Embryonic facial prominence (tissue), 1 donor: ENCODE measurements around the gene TSHZ2.
"Not testable (repeated sequence)": the region's sequence is repeated elsewhere in the genome, so short reads cannot be mapped to it uniquely, and the experiment has no call there.

Experiments used
- DNase-seq: peaks from one replicate; pipeline ENCODE4 v3.0.0-alpha.2; 2016; ENCODE audit errors: extremely low spot score

The TSHZ2 gene

GRCh38 chr20:53023732-53024520, 51.8 kb downstream of the TSHZ2 start:
- no peak for DNase-seq

- not testable (repeated sequence) for DNase-seq
Measured at GRCh38 chr20:53024653-53025052, 52.5 kb downstream of the TSHZ2 start.

GRCh38 chr20:53027089-53027488, 54.9 kb downstream of the TSHZ2 start:
- no peak for DNase-seq

GRCh38 chr20:53028337-53029007, 56.3 kb downstream of the TSHZ2 start:
- DNase-seq: no peak

- no peak for DNase-seq
Measured at GRCh38 chr20:53030061-53030460, 57.9 kb downstream of the TSHZ2 start.

- no peak for DNase-seq
Measured at GRCh38 chr20:53032046-53032445, 59.9 kb downstream of the TSHZ2 start.

- no peak for DNase-seq
Measured at GRCh38 chr20:53032478-53032932, 60.3 kb downstream of the TSHZ2 start.

GRCh38 chr20:53033176-53033575, 61.0 kb downstream of the TSHZ2 start:
- no peak for DNase-seq

GRCh38 chr20:53034899-53035298, 62.7 kb downstream of the TSHZ2 start:
- no peak for DNase-seq

GRCh38 chr20:53036992-53037391, 64.8 kb downstream of the TSHZ2 start:
- no peak for DNase-seq

GRCh38 chr20:53037621-53038020, 65.5 kb downstream of the TSHZ2 start:
- no peak for DNase-seq

GRCh38 chr20:53038299-53038698, 66.1 kb downstream of the TSHZ2 start:
- DNase-seq: no peak

GRCh38 chr20:53040693-53041589, 68.8 kb downstream of the TSHZ2 start:
- no peak for DNase-seq

GRCh38 chr20:53042521-53042920, 70.4 kb downstream of the TSHZ2 start:
- no peak for DNase-seq

- no peak for DNase-seq
Measured at GRCh38 chr20:53044296-53044695, 72.1 kb downstream of the TSHZ2 start.

- no peak for DNase-seq
Measured at GRCh38 chr20:53045941-53046340, 73.8 kb downstream of the TSHZ2 start.

- DNase-seq: no peak
Measured at GRCh38 chr20:53047203-53047602, 75.0 kb downstream of the TSHZ2 start.

GRCh38 chr20:53048387-53048786, 76.2 kb downstream of the TSHZ2 start:
- no peak for DNase-seq

- no peak for DNase-seq
Measured at GRCh38 chr20:53050338-53050737, 78.2 kb downstream of the TSHZ2 start.

- DNase-seq: no peak
Measured at GRCh38 chr20:53052380-53052779, 80.2 kb downstream of the TSHZ2 start.

- no peak for DNase-seq
Measured at GRCh38 chr20:53053595-53053994, 81.4 kb downstream of the TSHZ2 start.

GRCh38 chr20:53055367-53056067, 83.4 kb downstream of the TSHZ2 start:
- no peak for DNase-seq
